HepG2 (cell line): ENCODE measurements around the gene RCE1.

Experiments used
- ARNT ChIP-seq: fragments of 450-650 bp; IDR thresholded peaks from 2 replicates; pipeline ENCODE4 v1.6.1; 2017
- HCFC1 ChIP-seq: fragments of 150-350 bp; IDR thresholded peaks from 2 replicates; pipeline ENCODE4 v1.6.1; 2014; ENCODE audit warnings: low read depth, low read length
- KAT2B ChIP-seq: fragments of 150-350 bp; IDR thresholded peaks from 2 replicates; pipeline ENCODE4 v1.6.1; 2014; ENCODE audit warnings: low read depth, low read length, borderline replicate concordance
- MAX ChIP-seq: IDR thresholded peaks from 2 replicates; pipeline ENCODE4 v1.6.1; 2012; ENCODE audit warnings: inconsistent platforms
- PRDM10 ChIP-seq: sonication (generic); formaldehyde crosslinking; IDR thresholded peaks from 2 replicates; pipeline ENCODE4 v1.4.0; 2020; ENCODE audit warnings: low read depth, missing genetic modification reagents
- RCOR2 ChIP-seq: IDR thresholded peaks from 2 replicates; pipeline ENCODE4 v1.6.1; 2016; ENCODE audit warnings: missing biosample characterization, missing genetic modification reagents
- RXRB ChIP-seq: IDR thresholded peaks from 2 replicates; pipeline ENCODE4 v1.6.1; 2016; ENCODE audit warnings: borderline replicate concordance, missing genetic modification reagents, missing compliant biosample characterization
- ZNF660 ChIP-seq: sonication (generic); formaldehyde crosslinking; IDR thresholded peaks from 2 replicates; pipeline ENCODE4 v1.5.1; 2020; ENCODE audit warnings: mild to moderate bottlenecking, low read depth, missing genetic modification reagents, borderline replicate concordance

- TF ChIP-seq KAT2B = no peak
- TF ChIP-seq ARNT = no peak
- TF ChIP-seq RCOR2 (CRISPR knock-in tag) = no peak
- no peak for TF ChIP-seq PRDM10
- TF ChIP-seq RXRB = no peak
- TF ChIP-seq HCFC1 = no peak
- no peak for TF ChIP-seq ZNF660
- TF ChIP-seq MAX = no peak
Observed at GRCh38 chr11:66879000-66879399, 35.8 kb downstream of the RCE1 start.
